C1 segment of cervical spinal cord (tissue), 14 donors: ENCODE data around the gene PHKB.
"Not testable (repeated sequence)": the region's sequence is repeated elsewhere in the genome, so short reads cannot be mapped to it uniquely, and the experiment has no call there.

Experiments
- DNase-seq, 14 donors: peaks; one replicate each; lab custom pipeline; 2025; lab: John Stamatoyannopoulos, UW

Gene PHKB

DNA sequence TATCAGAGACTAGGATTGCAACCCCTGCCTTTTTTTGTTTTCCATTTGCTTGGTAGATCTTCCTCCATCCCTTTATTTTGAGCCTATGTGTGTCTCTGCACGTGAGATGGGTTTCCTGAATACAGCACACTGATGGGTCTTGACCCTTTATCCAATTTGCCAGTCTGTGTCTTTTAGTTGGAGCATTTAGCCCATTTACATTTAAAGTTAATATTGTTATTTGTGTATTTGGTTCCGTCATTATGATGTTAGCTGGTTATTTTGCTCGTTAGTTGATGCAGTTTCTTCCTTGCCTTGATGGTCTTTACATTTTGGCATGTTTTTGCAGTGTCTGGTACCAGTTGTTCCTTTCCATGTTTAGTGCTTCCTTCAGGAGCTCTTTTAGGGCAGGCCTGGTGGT is 220.4 kb downstream of the PHKB start:
- DNase-seq = not testable (repeated sequence)

GRCh38 chr16:47687694-47688093 is 226.6 kb downstream of the PHKB start:
- DNase-seq = no peak

- no peak for DNase-seq
Measured at GRCh38 chr16:47693226-47693625, 232.1 kb downstream of the PHKB start.

- DNase-seq = no peak
Measured at GRCh38 chr16:47694543-47694942, 233.4 kb downstream of the PHKB start.

GRCh38 chr16:47695756-47696155 is 234.6 kb downstream of the PHKB start:
- DNase-seq = no peak

DNA sequence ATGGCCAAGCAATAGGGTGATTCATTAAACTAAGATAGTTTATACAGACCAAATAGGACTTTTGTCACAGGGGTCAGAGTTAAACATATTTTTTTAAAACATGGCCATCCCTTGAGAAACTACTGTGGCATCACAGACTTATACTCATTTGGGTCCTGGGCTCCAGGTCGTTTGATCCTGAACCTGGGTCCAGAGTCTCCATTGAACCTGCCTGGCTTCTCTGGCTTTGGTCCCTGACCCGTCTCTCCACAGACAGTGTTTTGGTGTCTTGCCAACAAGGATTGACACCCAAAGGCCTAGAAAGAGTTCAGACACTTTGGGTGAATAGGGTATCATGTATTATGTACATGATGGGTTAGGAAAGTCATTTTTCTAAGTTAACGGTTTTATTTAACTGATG is 236.7 kb downstream of the PHKB start:
- DNase-seq = no peak

GRCh38 chr16:47699106-47699505 is 238.0 kb downstream of the PHKB start:
- DNase-seq = no peak

DNA sequence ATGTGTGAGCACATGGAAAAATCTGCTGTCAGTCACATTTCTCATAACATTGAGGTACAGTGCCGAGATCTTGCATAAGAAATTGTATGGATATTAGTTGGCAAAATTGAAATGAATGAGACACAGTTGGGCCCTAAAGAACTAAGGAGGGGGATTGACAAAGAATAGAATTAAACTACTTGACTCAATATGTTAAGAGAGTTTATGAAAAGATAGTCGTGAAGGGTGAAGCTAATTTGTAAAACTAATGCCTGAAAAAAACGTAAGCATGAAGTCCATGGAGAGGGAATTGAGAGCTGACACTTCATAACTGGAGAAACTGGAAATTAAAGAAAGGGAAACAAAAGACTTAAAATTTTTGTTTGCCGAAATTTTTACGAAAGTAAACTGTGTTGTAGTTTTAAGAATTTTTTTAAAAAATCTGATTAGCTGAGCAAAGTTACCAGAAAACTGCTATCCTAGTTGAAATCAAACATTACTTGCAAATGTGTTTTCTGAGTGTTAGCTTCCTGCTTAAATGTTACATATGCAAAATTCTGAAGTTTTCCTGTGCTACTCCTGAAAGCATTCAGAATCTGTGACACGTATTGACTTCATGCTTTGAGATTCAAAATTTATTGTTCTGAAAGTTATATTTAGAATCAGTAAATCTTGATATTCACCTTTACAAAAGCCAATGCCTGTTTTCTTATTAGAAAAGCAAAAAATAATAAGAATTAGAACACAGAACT is 239.9 kb downstream of the PHKB start:
- no peak for DNase-seq

- DNase-seq = no peak
Measured at GRCh38 chr16:47705266-47705665, 244.1 kb downstream of the PHKB start.

GRCh38 chr16:47711809-47712208 is 250.7 kb downstream of the PHKB start:
- no peak for DNase-seq

DNA sequence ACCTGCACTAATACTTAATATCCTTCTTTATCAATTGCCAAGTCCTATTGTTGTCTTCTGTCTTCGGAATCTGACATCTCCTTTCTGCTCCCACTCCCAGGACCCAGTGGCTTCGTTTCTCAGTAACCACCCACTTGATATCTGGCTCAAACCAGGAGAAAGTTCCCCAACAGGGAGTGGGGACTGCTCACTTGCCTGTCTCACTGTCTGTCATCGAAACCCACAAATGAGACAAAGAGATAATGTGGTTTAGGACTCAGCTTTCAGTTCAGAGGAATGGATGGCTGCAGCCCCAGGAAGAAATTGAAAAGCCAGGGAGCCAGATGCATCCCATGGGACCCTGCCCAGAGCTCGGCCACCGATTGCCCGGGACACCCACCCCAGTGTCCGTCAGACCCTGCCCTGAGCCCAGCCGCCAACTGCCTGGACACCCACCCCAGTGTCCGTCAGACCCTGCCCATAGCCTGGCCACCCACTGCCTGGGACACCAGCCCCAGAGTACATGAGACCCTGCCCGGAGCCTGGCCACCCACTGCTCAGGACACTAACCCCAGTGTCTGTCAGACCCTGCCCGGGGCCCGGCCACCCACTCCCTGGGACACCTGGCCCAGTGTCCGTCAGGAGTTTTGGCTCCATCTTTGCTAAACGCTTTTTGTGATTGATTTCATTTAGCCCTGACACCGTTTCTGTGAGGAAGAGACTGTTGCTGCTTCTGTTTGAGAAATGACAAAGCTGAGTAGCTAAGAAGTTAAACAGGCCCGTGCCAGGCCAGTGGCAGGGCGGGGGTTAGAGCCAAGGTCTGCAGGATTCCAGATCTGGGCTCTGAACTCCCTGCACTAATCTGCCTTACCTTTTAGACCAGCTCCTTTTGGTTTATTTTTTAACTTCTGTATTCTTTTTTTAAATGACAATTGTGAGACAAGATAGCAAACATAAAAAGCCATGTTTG is 251.4 kb downstream of the PHKB start:
- DNase-seq = no peak

DNA sequence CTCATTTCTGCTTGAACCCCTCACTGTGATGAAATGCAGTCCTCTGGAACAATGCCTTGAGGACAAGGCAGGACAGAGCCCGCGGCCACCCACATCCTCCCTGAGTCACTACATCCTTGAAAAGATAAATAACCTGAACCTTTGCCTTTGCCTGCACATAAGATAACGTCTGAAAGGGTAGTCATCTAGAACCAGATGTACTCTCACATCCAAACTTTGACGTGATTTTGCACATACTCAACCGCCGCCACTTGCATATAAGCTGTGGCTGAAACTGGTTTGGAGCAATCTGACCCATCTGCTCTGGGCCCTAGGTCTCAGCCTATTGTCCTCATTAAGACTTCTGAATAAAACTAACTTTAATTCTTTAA is 252.1 kb downstream of the PHKB start:
- no peak for DNase-seq

DNA sequence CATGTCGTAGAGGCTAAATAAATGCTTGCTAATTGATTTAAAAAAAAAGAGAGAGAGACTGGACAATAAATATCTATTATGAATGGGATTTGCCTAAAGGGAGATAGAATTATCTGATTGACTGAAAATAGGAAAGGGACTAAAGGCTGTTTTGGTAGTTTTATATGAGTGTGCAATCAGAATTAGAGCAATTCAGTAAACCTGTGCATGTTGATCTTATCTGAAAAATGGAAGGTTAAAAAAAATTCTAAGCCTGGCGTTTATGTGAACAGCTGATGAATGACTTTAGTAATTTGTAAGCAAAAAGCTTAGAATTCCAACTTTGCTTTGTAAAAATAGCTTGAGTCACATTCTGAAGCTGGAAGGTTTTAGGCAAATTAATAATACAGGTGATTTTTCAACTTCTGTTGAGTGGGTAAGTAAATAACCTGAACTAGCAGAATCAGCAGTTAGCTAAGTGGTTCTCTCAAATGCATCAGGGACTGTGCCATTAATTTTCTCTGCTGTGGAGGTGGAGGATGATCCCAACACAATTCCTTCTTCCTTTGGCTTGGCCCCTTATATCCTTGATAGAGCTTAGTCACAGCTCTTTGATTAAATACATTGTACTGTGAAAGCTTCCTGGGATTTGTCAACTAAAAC is 254.4 kb downstream of the PHKB start:
- no peak for DNase-seq

- no peak for DNase-seq
Measured at GRCh38 chr16:47716571-47716970, 255.4 kb downstream of the PHKB start.

DNA sequence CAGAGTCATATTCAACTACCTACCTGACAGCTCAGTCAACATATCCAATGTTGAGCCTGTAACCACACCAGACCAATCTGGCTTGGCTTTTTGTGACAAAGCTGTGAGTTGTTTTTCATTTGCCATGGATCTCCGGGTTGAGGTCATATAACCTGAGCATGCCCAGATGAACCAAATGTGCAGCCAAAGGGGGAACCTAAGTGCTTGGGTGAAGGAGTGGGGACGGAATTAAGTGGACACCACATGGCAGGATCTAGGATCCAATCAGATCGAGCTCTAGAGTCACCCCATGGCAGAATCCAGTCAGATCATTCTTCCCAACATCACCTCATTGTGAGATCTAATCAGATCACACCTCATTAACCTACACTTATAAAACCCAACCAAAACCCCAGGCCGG is 258.6 kb downstream of the PHKB start:
- no peak for DNase-seq

- DNase-seq = no peak
Measured at GRCh38 chr16:47721006-47721637, 260.0 kb downstream of the PHKB start.

GRCh38 chr16:47722046-47722445 is 260.9 kb downstream of the PHKB start:
- no peak for DNase-seq

- no peak for DNase-seq
Measured at GRCh38 chr16:47724115-47724785, 263.1 kb downstream of the PHKB start.

- no peak for DNase-seq
Measured at GRCh38 chr16:47725188-47725695, 264.1 kb downstream of the PHKB start.

GRCh38 chr16:47726031-47726675 is 265.0 kb downstream of the PHKB start:
- no peak for DNase-seq

GRCh38 chr16:47727131-47727530 is 266.0 kb downstream of the PHKB start:
- no peak for DNase-seq
